ENCODE measurements around the gene LCN1.

DNA sequence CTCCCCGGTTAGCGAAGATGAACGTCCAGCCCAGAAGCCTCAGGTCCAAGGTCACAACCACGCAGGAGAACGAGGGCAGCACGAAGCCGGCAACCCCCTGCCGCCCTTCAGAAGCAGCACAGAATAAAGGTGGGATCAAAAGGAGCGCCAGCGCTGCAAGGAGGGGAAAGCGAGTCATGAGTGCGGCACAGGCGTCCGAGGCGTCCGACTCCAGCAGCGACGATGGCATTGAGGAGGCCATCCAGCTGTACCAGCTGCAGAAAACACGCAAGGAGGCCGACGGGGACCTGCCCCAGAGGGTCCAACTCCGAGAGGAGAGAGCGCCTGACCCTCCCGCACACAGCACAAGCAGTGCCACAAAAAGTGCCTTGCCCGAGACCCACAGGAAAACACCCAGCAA lies 35.9 kb upstream of the LCN1 start:
- TF ChIP-seq, protein P1, sequence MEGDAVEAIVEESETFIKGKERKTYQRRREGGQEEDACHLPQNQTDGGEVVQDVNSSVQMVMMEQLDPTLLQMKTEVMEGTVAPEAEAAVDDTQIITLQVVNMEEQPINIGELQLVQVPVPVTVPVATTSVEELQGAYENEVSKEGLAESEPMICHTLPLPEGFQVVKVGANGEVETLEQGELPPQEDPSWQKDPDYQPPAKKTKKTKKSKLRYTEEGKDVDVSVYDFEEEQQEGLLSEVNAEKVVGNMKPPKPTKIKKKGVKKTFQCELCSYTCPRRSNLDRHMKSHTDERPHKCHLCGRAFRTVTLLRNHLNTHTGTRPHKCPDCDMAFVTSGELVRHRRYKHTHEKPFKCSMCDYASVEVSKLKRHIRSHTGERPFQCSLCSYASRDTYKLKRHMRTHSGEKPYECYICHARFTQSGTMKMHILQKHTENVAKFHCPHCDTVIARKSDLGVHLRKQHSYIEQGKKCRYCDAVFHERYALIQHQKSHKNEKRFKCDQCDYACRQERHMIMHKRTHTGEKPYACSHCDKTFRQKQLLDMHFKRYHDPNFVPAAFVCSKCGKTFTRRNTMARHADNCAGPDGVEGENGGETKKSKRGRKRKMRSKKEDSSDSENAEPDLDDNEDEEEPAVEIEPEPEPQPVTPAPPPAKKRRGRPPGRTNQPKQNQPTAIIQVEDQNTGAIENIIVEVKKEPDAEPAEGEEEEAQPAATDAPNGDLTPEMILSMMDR (IDR thresholded peaks at IDR 0.05; ENCODE audit: insufficient read depth, low read length, poor library complexity, severe bottlenecking): no peak
- TF ChIP-seq EZH2phosphoT487 (conservative IDR thresholded peaks at IDR 0.05; ENCODE audit: low read length): no peak

Measured in SU-DHL-6 (cell line).